ENCODE results near the gene KCNQ2.

The KCNQ2 gene

DNA sequence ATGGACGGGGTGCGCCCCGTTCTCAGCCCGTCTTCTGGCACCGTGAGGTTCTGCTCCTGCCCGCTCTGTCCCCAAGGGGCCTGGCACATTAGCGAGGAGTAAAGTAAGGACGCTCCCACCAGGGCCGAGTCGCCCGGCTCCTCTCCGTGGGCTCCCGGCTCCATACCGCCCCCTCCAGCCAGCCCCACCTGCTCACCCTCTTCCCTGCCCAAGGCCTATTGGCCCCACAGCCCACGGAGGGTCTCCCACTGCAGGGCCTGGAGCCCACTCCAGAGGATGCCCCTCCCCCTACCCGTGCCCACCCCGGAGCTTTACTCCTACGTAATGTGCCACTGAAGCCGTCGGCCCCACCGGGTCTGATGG is 63.8 kb downstream of the KCNQ2 start:
- TF ChIP-seq TCF12 (IDR thresholded peaks at IDR 0.05; ENCODE audit: low read depth) (no peak), TEAD4 (IDR thresholded peaks at IDR 0.05) (no peak)

DNA sequence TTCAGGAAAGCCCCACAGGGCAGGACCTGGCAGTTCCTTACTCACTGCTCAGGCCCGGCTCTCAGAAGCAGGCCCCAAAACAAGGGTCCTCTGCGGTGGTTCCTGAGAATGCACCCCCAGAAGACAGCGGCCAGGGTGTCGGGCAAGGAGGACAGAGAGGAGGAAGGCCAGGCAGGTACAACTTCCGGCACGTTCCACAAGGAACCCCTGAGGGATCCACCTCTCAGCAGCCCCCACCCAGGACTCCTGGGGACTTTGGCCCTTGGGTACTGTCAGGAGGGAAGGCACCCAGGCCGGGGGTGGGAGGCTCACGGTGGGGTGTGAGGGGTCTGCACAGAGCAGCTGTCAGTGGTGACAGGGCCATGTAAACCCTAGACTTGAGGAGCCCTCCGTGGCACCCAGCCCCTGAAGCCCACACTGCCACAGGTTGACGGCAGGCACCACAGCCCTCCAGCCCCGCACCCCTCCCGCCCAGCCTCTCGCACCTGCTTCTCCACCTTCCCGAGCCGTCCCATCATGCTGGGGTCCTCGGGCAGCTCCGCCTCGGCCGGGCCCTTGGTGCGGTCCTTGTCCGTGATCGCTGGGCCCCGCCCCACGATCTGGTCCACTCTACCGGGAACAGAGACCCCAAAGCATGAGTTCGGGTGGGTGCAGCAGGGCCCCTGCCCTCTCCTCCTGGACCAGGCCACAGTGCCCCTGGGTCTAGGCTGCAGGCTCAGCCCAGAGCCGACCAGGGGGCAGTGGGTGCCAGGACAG is 64.3 kb downstream of the KCNQ2 start:
- TF ChIP-seq TCF12 (IDR thresholded peaks at IDR 0.05; ENCODE audit: low read depth) (no peak), CREB1 (IDR thresholded peaks at IDR 0.05; ENCODE audit: low read depth) (no peak), EGR1 (IDR thresholded peaks at IDR 0.05) (no peak), FOXM1 (IDR thresholded peaks at IDR 0.05; ENCODE audit: borderline replicate concordance, low read depth) (no peak), CEBPB (IDR thresholded peaks at IDR 0.05) (no peak), EP300 (IDR thresholded peaks at IDR 0.05; ENCODE audit: borderline replicate concordance) (no peak), NFIC (IDR thresholded peaks at IDR 0.05) (no peak), RAD21 (IDR thresholded peaks at IDR 0.05; ENCODE audit: low read depth) (no peak), TAF1 (IDR thresholded peaks at IDR 0.05; ENCODE audit: low read depth) (no peak), ZBTB7A (IDR thresholded peaks at IDR 0.05; ENCODE audit: low read depth) (no peak), TEAD4 (IDR thresholded peaks at IDR 0.05) (no peak), YY1 (IDR thresholded peaks at IDR 0.05; ENCODE audit: low read depth) (no peak)
- TF ChIP-seq, protein P1, sequence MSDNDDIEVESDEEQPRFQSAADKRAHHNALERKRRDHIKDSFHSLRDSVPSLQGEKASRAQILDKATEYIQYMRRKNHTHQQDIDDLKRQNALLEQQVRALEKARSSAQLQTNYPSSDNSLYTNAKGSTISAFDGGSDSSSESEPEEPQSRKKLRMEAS (IDR thresholded peaks at IDR 0.05): no peak
- TF ChIP-seq, protein P2, sequence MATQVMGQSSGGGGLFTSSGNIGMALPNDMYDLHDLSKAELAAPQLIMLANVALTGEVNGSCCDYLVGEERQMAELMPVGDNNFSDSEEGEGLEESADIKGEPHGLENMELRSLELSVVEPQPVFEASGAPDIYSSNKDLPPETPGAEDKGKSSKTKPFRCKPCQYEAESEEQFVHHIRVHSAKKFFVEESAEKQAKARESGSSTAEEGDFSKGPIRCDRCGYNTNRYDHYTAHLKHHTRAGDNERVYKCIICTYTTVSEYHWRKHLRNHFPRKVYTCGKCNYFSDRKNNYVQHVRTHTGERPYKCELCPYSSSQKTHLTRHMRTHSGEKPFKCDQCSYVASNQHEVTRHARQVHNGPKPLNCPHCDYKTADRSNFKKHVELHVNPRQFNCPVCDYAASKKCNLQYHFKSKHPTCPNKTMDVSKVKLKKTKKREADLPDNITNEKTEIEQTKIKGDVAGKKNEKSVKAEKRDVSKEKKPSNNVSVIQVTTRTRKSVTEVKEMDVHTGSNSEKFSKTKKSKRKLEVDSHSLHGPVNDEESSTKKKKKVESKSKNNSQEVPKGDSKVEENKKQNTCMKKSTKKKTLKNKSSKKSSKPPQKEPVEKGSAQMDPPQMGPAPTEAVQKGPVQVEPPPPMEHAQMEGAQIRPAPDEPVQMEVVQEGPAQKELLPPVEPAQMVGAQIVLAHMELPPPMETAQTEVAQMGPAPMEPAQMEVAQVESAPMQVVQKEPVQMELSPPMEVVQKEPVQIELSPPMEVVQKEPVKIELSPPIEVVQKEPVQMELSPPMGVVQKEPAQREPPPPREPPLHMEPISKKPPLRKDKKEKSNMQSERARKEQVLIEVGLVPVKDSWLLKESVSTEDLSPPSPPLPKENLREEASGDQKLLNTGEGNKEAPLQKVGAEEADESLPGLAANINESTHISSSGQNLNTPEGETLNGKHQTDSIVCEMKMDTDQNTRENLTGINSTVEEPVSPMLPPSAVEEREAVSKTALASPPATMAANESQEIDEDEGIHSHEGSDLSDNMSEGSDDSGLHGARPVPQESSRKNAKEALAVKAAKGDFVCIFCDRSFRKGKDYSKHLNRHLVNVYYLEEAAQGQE (IDR thresholded peaks at IDR 0.05; ENCODE audit: low read depth): no peak
- TF ChIP-seq, protein P3, sequence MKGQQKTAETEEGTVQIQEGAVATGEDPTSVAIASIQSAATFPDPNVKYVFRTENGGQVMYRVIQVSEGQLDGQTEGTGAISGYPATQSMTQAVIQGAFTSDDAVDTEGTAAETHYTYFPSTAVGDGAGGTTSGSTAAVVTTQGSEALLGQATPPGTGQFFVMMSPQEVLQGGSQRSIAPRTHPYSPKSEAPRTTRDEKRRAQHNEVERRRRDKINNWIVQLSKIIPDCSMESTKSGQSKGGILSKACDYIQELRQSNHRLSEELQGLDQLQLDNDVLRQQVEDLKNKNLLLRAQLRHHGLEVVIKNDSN (IDR thresholded peaks at IDR 0.05): no peak

DNA sequence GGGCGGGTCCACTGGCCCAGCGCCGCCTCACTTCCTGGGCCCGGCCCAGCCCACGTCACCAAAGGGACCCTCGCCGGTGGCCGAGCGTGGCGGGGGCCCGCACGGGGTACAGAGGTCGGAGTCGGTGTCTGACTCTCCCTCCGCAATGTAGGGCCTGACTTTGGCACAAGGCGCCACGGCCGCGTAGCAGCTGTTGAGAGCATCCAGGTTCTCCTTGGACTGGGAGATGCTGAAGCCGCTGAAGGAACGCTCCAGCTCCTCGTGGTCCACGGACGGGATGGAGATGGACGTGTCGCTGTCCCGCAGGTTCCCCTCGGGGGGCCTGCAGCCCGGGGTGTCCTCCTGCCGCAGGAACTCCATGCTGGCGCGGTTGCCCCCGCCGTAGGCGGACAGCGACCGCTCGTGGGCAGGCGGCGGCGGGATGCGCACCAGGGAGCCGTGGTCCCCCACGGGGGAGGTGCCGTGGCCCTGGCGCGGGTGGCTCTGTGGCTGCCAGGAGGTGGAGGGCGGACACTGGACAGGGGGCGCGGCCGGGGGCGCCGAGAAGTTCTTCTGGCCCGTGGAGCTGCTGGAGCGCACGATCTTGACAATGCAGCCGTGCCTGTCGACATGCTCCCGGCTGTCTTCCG is 65.7 kb downstream of the KCNQ2 start:
- TF ChIP-seq TCF12 (IDR thresholded peaks at IDR 0.05; ENCODE audit: low read depth) (no peak), TEAD4 (IDR thresholded peaks at IDR 0.05) (no peak)

DNA sequence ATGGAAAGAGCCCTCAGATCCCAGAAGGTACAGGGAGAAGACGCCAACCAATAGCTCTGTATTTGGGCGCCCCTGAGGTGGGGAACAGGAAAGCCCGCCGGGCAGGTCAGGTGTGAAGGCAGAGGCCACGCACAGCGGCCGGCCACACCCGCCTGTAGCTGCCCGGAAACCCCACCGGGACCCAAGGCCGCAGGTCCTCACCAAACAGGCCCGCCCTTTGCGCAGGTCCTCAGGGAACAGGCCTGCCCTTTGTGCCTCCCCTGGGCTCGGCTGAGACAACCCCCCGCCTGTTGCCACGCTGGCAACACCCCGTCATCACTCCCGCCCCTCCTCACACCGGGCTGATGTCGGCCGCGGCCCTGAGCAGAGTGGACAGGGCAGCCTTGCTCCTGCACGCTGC is 66.4 kb downstream of the KCNQ2 start:
- no peak for TF ChIP-seq EGR1 (IDR thresholded peaks at IDR 0.05)
- no peak for TF ChIP-seq TAF1 (IDR thresholded peaks at IDR 0.05; ENCODE audit: low read depth)
- TF ChIP-seq TCF12 (IDR thresholded peaks at IDR 0.05; ENCODE audit: low read depth): no peak
- TF ChIP-seq, protein P3 (IDR thresholded peaks at IDR 0.05): no peak
- TF ChIP-seq, protein P2 (IDR thresholded peaks at IDR 0.05; ENCODE audit: low read depth): no peak
- TF ChIP-seq TEAD4 (IDR thresholded peaks at IDR 0.05): no peak
- TF ChIP-seq FOXM1 (IDR thresholded peaks at IDR 0.05; ENCODE audit: borderline replicate concordance, low read depth): no peak
- TF ChIP-seq, protein P1 (IDR thresholded peaks at IDR 0.05): no peak
- no peak for TF ChIP-seq YY1 (IDR thresholded peaks at IDR 0.05; ENCODE audit: low read depth)
- TF ChIP-seq CREB1 (IDR thresholded peaks at IDR 0.05; ENCODE audit: low read depth): no peak
- no peak for TF ChIP-seq NFIC (IDR thresholded peaks at IDR 0.05)
- TF ChIP-seq ZBTB7A (IDR thresholded peaks at IDR 0.05; ENCODE audit: low read depth): no peak
- TF ChIP-seq EP300 (IDR thresholded peaks at IDR 0.05; ENCODE audit: borderline replicate concordance): no peak
- no peak for TF ChIP-seq CEBPB (IDR thresholded peaks at IDR 0.05)
- no peak for TF ChIP-seq RAD21 (IDR thresholded peaks at IDR 0.05; ENCODE audit: low read depth)

DNA sequence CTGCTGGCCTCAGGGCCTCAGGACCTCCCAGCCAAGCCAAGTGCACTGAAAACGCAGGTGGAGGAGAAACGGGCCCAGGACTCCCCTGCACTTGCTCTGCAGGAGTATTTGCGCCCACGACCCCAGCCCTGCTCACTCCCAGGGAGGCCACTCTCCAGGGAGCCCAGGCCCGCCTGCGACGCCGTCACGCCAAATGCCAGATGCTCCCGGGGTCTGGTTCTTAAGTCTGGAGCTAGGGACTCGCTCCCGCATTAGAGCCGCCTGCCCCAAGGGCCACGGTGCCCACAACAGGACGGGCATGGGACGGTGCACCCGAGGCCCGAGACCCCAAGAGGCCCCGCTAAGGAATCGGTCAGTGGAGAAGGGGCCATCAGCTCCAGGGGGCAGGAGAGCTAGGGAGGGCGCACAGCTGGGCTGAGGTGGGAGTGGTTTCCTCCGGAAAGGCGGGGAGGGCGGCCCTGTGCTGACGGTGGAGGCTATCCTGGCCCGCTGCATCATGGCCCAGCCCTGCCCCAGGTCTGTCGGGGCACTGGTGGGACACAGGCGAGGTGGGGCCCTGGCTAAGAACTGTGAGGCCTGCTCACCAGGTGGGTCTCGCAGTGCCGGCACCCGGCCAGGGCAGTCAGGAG is 67.2 kb downstream of the KCNQ2 start:
- TF ChIP-seq, protein P1 (IDR thresholded peaks at IDR 0.05): no peak
- TF ChIP-seq YY1 (IDR thresholded peaks at IDR 0.05; ENCODE audit: low read depth) (no peak), TAF1 (IDR thresholded peaks at IDR 0.05; ENCODE audit: low read depth) (no peak), RAD21 (IDR thresholded peaks at IDR 0.05; ENCODE audit: low read depth) (no peak), FOXM1 (IDR thresholded peaks at IDR 0.05; ENCODE audit: borderline replicate concordance, low read depth) (no peak), TEAD4 (IDR thresholded peaks at IDR 0.05) (no peak), CREB1 (IDR thresholded peaks at IDR 0.05; ENCODE audit: low read depth) (no peak)
- TF ChIP-seq, protein P3 (IDR thresholded peaks at IDR 0.05): no peak
- TF ChIP-seq, protein P2 (IDR thresholded peaks at IDR 0.05; ENCODE audit: low read depth): no peak
